H1 (cell line): Measurements from ENCODE around the gene DNAJA1. TPM values are rescaled to one million over a fixed set of nuclear protein-coding genes. Genes with fewer than 3 reads are reported as not detected.

ENCODE experiments used
- CREB1 ChIP-seq: IDR thresholded peaks from 2 replicates; pipeline ENCODE4 v1.6.1; 2012; ENCODE audit warnings: inconsistent platforms
- GABPA ChIP-seq: IDR thresholded peaks from 2 replicates; pipeline ENCODE4 v1.6.1; 2011; ENCODE audit warnings: mild to moderate bottlenecking, low read length, moderate library complexity, borderline replicate concordance; ENCODE audit not compliant: insufficient read depth
- TEAD4 ChIP-seq: IDR thresholded peaks from 2 replicates; pipeline ENCODE4 v1.6.1; 2012; ENCODE audit warnings: low read depth, low read length, inconsistent platforms, mixed read lengths
- ZNF274 ChIP-seq: IDR thresholded peaks from 2 replicates; pipeline ENCODE4 v1.7.0; 2012; ENCODE audit warnings: low read length, borderline replicate concordance; ENCODE audit errors: extremely low read depth
- polyA plus RNA-seq, 7 experiments: library from polyadenylated mRNA; depleted of rRNA in 3 of 7; stranded (reverse) in 5 of 7; unstranded in 2 of 7; fragments of >200 nt in 5 of 7; fragments of 200-250 nt in 2 of 7; gene quantifications; 1 replicate in 5 of 7; 2 replicates in 1 of 7; 4 replicates in 1 of 7; pipeline versions ENCODE4 v1.2.1 to v1.2.3, GENCODE V29; 2011 to 2013; ENCODE audit warnings: missing spikeins in 2 of 7, mixed read lengths in 2 of 7
- total RNA-seq: library from RNA; stranded (reverse); fragmentation: NEBNext Ultra II Directional; extraction: Animal tissue kit (Norgen Biotek cat#: 25700); gene quantifications from 2 replicates; pipeline ENCODE4 v1.2.1, GENCODE V29; 2021
- TF ChIP-seq, protein P1 (sequence below): IDR thresholded peaks from 2 replicates; pipeline ENCODE4 v1.6.1; 2012; ENCODE audit warnings: low read length, inconsistent platforms
- TF ChIP-seq, protein P2 (sequence below), 3 experiments: IDR thresholded peaks; 1 replicate in 2 of 3; 2 replicates in 1 of 3; pipeline versions ENCODE4 v1.5.1 to v1.6.1; 2011; ENCODE audit warnings: low read length in 3 of 3, mild to moderate bottlenecking in 3 of 3, inconsistent platforms in 2 of 3, low read depth in 1 of 3, moderate library complexity in 1 of 3; ENCODE audit not compliant: insufficient read depth in 1 of 3; ENCODE audit errors: control extremely low read depth in 1 of 3

Gene DNAJA1
- total and polyA plus RNA-seq, 2 of the 8 experiments (the other 6 are each of a cell fraction or from before 2014, with no cell fraction given), result 54.4 to 159 TPM

DNA sequence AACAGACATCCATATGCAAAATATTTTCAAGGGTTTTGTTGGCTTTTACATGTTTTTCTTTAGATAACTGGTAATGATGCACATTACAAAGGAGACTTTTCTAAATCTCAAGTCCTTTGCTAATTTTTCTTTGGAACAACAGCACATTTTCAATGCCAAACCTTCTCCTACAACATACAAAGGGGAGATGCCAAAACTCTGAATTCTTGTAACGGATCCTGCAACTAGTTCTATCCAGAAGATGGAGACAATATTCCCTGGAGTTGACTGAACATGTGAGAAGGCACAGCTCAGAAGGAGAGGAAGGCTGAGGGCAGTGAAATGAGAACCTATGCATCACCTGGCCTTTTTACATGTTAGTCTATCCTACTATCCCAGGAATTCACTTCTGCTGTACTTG lies 21.0 kb downstream of the DNAJA1 start (continued):
- TF ChIP-seq, protein P1, sequence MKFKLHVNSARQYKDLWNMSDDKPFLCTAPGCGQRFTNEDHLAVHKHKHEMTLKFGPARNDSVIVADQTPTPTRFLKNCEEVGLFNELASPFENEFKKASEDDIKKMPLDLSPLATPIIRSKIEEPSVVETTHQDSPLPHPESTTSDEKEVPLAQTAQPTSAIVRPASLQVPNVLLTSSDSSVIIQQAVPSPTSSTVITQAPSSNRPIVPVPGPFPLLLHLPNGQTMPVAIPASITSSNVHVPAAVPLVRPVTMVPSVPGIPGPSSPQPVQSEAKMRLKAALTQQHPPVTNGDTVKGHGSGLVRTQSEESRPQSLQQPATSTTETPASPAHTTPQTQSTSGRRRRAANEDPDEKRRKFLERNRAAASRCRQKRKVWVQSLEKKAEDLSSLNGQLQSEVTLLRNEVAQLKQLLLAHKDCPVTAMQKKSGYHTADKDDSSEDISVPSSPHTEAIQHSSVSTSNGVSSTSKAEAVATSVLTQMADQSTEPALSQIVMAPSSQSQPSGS, result no peak
- TF ChIP-seq CREB1 (no peak), ZNF274 (no peak), GABPA (no peak), TEAD4 (no peak)
- TF ChIP-seq, protein P2, sequence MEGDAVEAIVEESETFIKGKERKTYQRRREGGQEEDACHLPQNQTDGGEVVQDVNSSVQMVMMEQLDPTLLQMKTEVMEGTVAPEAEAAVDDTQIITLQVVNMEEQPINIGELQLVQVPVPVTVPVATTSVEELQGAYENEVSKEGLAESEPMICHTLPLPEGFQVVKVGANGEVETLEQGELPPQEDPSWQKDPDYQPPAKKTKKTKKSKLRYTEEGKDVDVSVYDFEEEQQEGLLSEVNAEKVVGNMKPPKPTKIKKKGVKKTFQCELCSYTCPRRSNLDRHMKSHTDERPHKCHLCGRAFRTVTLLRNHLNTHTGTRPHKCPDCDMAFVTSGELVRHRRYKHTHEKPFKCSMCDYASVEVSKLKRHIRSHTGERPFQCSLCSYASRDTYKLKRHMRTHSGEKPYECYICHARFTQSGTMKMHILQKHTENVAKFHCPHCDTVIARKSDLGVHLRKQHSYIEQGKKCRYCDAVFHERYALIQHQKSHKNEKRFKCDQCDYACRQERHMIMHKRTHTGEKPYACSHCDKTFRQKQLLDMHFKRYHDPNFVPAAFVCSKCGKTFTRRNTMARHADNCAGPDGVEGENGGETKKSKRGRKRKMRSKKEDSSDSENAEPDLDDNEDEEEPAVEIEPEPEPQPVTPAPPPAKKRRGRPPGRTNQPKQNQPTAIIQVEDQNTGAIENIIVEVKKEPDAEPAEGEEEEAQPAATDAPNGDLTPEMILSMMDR (IDR thresholded peaks at IDR 0.05; ENCODE audit: control extremely low read depth in 1 of 3, insufficient read depth in 1 of 3, low read depth in 1 of 3, low read length in 3 of 3), result no peak
